Embryonic facial prominence (tissue), 1 donor: Measurements from ENCODE around the gene FAM89B.

Source experiments
- DNase-seq: peaks from one replicate; pipeline ENCODE4 v3.0.0-alpha.2; 2016; ENCODE audit errors: extremely low spot score

The FAM89B gene

GRCh38 chr11:65538915-65539743 is 33.2 kb upstream of the FAM89B start:
- no peak for DNase-seq

DNA sequence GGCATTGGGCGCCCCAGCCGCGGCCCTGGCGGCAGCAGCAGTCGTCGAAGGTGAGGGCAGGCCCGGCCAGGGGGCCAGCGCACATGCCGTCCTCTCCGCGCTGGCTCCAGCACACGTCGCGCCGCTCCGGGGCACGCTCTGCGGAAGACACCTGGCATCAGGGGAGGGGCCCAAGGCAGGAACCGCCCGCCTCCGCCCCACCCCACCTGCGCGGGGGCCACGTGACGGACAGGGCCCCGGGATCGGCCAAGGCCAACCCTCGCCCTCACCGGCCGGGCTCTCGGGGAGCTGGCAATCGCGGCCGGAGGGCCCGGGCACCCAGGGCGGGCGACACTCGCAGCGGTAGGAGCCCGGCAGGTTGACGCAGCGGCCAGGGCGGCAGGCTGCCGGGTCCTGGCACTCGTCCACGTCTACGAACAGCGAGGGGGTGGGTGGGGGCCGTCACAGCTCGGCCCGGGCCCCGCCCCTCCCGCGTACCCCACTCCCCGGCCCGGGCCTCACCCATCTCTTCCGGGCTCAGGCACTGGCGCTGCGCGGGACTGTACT is 32.5 kb upstream of the FAM89B start:
- peak; percentile 69 for DNase-seq

DNA sequence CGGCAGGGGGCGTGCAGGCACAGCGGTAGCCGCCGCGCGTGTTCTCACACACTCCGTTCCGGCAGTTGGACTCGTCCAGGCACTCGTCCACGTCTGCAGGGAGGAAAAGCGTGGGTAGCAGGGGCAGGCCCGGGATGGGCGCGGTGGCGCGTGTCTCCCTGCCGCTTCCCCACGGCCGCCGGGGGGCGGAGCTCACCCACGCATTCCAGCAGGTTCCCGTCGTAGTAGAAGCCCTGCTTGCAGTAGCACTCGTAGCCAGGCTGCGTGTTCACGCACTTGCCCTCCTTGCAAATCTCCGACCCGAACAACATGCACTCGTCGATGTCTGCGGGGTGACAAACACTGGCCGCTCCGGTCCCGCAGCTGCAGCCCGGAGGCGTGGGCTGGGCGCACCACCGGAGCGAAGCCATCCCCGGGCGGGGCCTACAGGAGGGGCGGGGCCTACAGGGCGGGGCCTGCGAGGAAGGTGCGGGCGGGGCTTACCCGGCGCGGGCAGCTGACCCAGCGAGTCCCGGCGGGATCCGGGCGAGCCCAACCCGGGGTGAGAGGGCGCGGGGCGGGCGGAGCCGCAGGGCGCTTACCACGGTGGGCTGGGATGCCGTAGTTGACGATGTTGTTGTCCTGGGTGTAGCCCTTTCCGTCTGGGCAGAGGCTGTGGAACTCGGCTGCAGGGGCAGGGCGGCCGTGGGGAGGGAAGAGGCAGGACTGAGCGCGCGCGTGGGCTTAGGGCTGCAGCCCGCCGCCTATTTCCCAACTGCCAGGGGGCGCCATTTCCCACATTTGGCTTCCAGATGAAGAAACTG is 31.8 kb upstream of the FAM89B start:
- DNase-seq, result no peak

DNA sequence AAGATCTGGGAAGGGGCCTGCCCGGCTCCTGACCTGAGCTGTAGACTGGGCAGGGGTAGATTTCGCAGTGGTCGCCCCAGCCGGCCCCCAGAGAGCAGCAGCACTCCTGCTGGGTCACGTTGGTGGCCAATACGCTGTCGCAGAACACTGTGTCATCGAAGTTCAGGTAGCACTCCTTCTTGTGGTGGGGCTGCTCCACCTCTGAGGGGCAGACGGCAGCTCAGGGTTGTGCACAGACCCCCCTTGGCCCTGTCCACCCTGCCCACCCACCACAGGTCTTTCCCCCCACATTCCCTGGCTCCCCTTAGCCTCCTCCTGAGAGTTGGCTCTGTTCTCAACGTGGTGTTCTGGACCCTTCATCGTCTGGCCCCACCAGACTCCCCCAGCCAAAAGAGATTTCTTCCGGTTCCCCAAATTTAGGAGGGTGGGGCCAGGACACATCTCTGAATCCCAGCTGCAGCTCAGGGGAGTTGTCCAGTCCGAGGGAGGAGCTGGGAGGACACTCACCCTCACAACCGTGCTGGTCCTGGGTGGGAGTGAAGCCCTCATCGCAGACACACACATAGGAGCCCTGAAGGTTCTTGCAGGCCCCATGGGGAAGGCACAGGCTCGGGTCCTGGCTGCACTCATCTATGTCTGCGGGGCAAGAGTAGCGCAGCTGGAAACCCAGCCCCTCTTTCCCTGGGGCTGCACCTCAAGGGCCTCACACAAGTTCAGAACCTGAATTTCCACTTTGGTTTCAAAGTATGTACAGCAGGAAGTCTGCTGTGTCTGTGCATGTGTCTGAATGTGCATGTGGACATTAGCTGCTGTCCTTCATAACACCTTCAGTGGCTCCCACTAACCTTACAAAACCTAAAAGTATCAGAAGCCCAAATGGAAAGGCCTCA is 31.0 kb upstream of the FAM89B start:
- DNase-seq, result no peak

DNA sequence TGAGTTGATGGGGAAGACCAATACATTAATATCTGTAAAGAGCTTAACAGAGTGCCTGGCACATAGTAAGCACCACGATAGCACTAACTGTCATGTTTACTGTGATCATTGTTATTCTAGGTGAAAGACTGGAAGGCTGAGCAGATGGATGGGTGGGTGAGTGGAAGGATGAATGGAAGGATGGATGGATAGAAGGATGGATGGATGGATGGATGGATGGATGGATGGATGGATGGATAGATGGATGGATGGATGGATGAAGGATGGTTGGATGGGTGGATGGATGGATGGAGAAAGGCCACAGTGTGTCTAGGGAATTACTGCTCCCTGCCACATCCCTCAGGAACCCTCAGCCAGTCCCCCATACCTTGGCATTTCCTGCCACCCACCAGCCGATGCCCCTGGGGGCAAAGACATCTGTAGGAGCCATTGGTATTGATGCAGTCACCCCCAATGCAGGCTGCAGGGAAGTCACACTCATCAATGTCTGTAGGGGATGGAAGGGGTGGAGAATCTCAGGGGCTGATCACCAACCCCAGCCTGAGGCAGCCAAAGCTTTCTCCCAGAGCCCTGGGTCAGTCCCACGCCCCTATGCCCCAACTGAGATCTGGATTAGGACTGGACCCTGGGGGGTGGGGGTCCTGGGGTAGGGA is 29.5 kb upstream of the FAM89B start:
- no peak for DNase-seq

- no peak for DNase-seq
Observed at GRCh38 chr11:65545853-65546216, 26.5 kb upstream of the FAM89B start.

DNA sequence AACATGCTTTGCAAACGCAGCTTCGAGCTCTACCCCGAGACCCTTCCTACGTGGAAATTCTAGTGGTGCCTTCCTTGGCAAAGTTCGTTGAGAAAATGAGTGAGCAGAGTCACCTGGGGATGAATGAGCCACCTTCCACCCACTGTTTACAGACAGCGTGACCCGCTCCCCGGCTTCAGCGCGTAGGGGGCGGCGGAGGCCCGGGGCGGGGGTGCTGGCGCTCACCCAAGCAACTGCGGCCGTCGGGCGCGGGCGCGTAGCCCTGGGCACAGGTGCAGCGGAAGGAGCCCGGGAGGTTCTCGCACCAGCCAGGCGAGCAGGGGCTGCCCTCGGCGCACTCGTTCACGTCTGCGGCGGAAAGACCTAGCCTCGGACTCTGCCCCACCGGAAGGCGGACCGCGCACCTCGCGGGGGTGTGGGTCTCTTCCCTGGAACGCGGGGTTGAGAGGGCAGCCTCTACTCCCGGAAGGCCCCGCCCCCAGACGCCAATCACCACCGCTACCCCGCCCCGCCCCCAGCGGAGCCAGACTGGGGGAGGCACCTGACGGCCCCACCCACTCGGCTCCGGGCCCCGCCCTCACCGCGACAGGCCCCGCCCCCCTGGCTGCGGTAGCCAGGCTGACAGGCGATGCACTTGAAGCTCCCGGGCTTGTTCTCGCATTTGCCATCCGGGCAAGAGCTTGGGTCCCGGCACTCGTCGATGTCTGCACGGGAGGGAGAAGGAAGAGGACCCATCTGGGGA is 25.9 kb upstream of the FAM89B start:
- no peak for DNase-seq

GRCh38 chr11:65547446-65548125 is 24.8 kb upstream of the FAM89B start:
- DNase-seq, result no peak

DNA sequence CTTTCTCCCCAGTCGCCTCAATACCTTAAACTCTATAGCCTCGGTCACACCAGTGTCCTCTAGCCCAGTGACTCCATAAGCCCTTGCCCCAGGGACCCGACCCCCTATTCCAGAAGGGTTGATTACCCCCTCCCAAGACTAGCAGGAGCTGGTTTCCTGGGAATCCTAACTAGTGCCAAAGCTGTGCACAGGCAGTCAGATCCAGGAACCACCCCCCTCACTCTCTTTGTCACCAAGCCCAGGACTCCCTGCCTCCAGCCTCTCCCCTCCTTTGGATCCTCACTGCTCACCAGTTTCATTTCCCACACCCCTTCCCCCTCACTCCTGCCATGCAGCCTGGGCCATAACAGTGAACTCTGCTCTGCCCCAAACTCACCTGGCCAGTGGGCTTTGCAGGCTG is 23.9 kb upstream of the FAM89B start:
- DNase-seq, result no peak

DNA sequence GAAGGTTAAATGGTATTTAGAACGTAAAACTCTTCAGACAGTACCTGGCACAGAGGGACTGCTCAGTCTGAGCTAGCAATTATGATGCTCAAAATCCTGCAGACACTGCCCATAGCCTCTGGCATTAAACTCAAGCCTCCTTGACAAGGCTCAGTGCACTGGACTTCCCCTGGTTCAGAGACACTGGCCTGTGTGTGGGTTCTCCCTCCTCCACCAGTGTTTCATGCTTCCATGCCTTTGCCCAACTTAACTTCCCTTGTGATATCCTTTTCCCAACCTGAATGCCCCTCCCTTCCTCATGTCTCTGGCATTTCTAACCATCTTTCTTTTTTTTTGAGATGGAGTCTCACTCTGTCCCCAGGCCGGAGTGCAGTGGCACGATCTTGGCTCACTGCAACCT is 23.2 kb upstream of the FAM89B start:
- no peak for DNase-seq

DNA sequence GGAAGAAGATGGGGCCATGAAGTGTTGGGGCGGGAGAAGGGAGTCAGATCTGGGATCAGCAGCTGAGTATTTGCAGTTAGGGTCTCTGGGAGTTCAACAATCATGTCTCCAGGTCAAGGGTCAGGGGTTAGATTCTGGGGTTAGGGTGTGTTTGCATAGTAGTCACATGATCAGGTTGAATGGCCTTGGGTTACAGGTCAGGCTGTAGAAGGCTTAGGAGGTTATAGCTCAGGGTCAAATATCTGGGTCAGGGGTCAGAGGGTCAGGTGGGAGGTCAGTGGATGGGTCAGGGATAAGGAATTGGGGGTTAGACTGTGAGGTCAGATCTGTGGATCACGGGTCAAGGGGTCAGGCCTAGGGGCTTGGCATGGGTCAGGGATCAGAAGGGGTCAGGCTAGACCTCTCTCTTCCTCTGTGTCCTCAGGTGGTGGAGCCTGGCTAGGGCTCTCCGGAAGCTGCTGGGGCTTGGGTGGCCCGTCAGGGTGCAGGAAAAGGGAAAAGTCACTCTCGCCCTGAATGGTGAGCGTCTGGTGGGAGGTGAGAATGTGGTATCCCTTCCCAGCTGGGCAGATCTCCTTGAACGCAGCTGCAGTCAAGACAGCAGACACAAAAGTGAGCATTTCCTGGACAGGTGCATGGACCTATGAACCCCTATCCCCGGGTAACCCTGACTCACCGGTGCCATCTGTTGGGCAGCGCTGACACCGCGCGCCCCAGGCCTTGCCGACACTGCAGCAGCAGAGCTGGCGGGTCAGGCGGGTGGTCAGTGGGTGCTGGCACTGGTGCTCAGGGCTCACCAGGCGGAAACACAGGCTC is 20.6 kb upstream of the FAM89B start:
- DNase-seq, result no peak

DNA sequence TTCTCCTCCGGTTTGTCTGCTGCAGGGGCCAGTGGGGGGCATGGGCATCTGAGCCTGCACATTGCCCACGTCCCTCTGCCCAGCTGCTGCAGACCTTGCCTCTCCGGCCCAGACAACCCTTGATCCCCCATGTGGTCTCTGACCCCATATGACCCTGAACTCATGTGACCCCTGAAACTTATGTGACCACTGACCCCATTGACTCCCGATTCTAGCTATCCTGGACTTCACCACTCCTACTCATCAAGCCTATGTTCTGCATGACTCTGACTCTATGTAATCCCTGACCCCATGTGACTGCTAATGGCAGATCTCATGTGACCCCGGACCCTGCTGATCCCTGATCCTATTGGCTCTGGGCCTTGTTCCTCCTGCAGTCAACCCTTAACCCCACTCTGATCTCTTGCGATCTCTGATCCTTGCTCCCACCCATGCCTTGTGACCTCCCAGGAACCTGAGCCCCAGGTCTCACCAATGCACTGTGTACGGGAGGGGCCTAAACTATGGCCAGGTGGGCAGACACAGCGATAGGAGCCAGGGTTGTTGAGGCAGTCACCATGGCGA is 19.9 kb upstream of the FAM89B start:
- no peak for DNase-seq

DNA sequence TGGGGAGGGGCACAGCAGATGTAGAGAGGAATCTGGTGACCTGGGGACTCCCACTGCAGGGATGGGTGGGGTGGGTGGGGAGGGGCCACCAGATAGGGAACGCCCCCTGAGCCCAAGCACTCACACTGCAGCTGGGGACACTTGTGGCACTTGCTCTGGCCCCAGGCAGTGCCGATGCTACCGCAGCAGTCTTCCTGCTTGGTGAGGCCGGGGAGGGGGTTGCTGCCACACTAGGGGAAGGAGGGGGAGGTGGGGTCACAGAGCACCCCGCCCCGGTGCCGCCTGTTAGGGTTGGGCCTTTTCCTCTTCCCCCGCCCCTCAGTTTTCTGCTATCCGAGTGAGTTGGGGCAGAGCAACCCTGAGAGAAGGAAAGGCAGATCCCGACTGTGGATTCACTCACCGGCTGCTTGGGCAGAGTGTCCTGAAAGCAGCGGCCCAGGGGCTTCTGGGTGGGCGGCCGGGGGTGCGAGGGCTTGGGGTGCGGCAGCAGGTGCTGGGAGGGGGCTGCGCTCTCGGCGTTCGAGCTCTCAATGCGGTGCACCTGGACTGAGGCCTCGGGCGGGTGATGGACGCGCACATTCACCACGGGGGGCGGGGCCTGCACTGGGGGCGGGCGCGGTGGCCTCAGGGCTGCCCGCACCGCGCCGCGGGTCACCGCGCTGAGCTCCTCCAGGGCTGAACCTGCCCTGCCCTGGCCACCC is 18.9 kb upstream of the FAM89B start:
- no peak for DNase-seq

DNA sequence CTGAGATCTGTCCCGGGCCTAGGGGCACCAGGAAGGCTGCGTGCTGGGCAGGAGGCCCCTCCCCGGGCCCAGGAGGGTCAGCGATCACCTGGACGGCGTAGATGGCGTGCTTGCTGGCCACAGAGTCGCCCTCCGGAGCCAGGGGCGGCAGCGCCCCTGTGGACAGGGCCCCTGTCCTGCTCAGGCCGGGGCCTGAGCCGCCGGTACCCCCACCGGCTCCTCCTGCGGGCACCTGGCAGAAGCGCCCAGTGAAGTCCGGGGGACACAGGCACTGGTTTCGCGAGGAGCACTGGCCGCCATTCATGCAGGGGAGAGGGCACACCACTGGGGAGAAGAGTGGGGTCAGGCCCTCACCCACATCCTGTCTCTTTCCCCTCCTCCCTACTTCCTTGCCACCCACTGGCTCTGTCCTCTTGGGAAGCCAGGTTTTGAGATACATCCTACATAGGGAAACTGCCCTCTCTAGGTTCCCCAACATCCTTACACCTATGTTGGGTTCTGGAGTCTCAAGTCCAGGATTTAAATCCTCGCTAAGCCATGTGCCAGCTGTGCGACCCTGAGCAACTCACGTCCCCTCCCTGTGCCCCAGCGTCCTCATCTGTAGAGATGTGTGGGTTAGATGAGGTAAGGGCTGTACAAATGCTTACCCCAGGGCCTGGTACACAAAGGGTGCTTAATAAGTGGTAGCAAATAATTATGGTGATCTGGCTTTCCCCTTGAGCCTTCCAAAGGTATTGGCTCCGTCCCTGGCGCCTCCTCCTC is 18.1 kb upstream of the FAM89B start:
- no peak for DNase-seq

DNA sequence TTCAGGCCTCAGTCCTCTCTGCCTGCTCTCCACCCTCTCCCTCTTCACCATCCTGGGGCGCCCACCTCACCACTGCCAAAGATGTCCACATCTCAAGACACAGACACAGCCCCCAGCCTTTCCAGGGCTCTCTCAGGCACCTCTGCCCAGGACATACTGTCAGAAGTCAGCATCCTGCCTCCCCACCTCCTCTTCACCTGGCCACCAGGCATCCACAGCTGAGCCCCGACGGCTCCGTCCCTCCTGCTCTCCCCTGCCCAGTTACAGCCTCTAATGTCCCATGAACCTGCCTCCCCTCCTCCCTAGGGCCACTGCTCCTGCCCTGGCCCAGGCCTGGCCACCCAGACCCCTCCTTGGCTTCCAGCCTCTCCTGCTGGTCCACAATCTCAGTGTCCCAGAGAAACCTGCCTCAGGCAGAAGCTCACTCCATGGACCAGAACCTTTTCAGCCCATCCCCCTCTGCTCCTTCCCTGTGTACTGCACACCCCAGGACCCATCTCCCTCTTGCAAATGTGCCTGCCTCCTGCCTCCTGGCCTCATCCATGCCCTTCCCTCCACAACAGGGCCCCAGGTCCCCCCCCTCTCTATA is 17.4 kb upstream of the FAM89B start:
- no peak for DNase-seq

GRCh38 chr11:65555693-65556231 is 16.6 kb upstream of the FAM89B start:
- DNase-seq, result no peak
